Activated T-cell treated with anti-CD3 and anti-CD28 coated beads for 1 hour (primary cell): ENCODE data around the gene GALNTL6.

ENCODE experiments used
- DNase-seq: peaks from one replicate; pipeline ENCODE4 v3.0.0-alpha.2; 2020; ENCODE audit warnings: low read depth

Gene GALNTL6

GRCh38 chr4:172813359-172813923 lies 1000.2 kb downstream of the GALNTL6 start:
- no peak for DNase-seq

DNA sequence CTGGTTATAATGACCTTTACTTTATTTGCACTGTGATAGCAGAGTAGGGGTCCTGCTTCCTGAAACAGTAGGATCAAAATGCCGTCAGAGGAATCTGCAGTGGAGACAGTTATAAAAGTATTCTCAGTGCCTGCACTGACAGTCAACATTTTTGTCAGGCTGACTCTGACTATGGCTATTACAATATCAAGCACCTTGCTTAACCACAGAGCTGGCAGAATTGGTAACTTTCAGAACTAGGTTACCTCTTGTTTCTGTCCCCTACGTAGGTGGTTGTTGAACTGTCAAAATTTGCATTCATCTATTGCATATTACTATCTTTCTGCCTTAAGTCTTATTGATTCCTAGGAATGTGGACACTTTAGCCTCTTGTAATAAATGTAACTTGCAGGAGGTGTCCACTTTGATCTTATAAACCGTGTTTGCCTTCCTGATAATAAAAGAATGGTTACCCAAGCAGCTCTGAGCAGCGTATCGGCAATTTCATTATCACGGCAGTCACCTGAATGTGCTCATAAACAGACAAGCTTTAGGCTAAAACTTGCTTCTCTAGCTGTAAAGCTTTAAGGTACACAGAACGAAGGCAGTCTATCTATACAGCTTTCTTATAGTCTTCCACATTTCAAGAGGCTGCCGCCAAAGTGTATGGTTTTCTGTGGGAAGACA lies 1002.4 kb downstream of the GALNTL6 start:
- no peak for DNase-seq

GRCh38 chr4:172818901-172819300 lies 1005.7 kb downstream of the GALNTL6 start:
- no peak for DNase-seq

DNA sequence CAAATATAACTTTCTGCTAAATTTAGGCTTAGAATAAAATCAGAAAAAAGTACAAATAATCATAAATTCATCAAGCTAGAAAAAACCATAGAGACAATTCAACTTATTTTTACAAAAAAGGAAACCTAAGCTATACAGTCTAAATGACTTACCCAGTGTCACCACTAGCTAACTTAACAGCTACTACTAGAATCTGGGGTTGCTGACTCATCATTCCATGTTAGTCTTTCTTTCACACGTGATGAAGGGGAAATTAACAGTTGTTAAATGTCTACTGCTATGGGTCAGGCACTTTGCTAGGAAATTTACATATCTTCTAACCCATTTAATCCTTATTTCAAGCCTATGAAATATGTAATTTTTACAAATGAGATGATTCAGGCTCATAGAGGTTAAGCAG lies 1006.1 kb downstream of the GALNTL6 start:
- no peak for DNase-seq

DNA sequence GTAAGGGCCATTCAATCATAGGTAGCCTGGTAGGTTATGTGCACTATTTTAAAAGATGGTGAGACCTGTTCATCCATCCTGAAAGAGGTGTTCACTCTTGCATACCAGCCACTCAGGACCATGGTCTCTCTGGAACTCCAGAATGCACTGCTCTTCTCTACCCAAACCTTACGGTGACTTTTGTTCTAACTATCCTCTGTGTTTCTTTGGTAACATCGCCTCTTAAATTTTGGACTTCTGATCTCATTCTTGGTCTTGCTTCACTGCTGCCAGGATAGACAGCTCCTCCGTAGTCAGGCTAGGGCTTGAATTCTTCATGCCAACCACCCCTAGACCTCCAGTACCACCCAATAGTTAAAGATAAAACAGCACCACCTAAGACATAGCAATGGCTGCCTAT lies 1009.1 kb downstream of the GALNTL6 start:
- DNase-seq, result no peak

DNA sequence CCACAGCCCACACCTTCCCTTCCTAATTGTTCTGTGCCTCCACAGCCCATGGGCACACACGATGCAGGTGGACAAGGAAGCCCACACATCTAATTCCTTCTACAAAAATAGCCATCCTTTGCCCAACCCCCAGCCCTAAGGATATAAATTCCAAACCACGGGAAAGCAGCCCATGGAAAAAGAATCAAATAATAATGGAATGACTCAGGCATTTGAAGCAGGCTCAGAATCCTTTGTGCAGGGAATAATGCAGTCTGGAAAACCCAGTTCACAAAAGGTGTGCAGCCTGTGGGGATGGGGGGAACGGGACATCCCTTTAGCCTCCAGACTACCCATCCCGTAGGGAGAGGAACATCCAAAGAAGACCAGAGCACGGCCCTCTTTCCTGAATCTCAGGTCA lies 1013.1 kb downstream of the GALNTL6 start:
- DNase-seq, result no peak

- no peak for DNase-seq
These were observed 1013.7 kb downstream of the GALNTL6 start for GRCh38 chr4:172826861-172827260.

- no peak for DNase-seq
These were observed 1017.1 kb downstream of the GALNTL6 start for GRCh38 chr4:172830295-172830764.

GRCh38 chr4:172836661-172837060 lies 1023.5 kb downstream of the GALNTL6 start:
- DNase-seq, result no peak

- no peak for DNase-seq
These were observed 1024.9 kb downstream of the GALNTL6 start for GRCh38 chr4:172838111-172838510.

GRCh38 chr4:172838943-172839342 lies 1025.7 kb downstream of the GALNTL6 start:
- DNase-seq, result no peak

DNA sequence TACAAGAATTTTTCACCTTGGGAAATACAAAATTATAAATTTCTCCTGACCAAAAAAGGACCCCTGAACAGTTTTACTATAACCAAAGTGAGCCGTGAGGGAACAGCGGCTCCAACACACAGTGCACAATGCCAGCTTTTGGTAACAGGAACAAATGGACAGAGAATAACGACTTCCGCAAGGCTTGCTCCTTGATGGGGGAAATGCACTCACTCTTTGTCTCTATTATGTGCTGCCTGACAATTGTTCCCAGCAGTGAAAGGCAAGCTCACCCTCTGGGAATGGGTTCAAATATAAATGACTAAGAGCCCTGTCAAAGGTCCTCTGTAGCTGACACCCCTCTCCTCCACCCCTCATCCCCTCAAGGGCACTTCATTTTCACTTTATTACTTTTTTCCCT lies 1029.6 kb downstream of the GALNTL6 start:
- no peak for DNase-seq

GRCh38 chr4:172843192-172843591 lies 1030.0 kb downstream of the GALNTL6 start:
- no peak for DNase-seq

GRCh38 chr4:172844556-172844955 lies 1031.4 kb downstream of the GALNTL6 start:
- no peak for DNase-seq

DNA sequence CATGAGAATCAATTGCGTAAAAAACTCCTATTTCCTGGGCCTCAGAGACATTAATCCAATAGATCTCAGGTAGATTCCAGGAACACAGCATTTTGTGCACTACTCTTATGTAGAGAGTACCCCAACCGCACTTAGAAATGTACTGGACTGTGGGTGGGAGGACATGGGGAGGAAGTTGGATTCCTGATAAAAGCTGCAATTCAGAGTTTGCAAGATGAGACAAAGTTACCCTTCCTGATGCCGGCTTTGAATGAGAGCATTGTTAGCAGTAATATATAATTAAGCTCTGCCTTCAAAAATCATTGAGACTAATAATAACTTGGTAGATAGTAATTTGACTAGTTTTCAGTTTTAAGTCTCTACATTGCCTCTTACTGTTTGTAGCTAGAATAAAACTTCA lies 1032.1 kb downstream of the GALNTL6 start:
- DNase-seq, result no peak

GRCh38 chr4:172850838-172851237 lies 1037.6 kb downstream of the GALNTL6 start:
- no peak for DNase-seq

DNA sequence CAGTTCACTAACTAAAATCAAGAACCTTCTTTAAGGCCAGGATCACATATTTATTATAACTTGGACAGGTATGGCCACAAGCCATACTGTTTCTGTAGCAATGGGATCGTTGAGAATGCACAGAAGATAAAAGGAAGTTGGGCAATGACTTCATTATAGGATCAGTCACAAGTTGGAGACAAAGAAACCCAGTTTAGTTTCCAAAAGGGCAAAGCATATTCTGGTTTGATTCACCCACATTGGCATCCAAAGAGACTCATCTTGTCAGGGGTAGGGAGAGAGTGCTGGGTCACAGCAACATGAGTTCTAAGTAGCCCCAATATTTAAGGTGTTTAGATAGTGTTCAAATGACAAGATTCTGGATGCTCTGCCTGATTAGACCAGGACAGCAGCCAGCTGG lies 1038.3 kb downstream of the GALNTL6 start:
- no peak for DNase-seq

DNA sequence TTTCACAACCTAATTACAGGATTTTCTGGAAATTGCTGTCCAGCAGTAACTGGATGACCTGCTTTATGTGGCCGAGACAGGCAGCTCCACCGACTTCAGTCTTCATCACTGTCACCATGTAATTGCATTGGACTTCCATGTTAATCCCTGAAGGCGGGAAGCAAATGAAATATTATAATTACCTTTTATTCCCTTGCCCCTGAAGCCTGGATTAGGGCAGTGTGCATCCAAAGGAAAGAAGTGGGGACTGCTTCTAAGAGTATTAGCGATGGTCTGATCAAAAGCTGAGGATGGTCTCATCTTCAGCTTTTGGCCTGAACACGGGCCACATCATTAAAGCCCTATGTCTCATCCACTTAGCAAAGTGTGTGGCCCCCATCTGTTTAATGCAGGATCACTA lies 1043.8 kb downstream of the GALNTL6 start:
- DNase-seq, result no peak

DNA sequence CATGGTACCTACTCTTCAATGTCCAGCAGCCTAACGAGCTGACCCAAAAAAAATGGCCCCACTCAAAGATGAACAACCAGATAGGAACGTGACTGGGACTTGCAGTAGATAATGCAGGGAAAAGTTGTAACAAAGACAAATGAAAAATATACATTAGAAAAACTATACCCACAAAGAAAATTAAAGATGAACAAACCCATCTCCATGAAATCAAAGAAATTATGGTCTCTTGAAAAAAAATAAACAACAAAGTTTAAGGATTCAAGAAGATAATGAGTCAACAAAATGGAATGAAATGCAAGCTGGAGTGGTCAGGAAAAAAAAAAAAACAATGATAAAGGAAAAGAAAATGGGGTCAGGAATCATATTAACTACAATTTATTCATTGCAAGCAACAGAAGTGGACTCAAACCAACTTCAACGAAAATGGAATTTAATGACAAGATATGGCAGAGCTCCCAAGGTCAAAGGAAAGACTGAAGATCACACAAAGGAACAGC lies 1045.6 kb downstream of the GALNTL6 start:
- no peak for DNase-seq

DNA sequence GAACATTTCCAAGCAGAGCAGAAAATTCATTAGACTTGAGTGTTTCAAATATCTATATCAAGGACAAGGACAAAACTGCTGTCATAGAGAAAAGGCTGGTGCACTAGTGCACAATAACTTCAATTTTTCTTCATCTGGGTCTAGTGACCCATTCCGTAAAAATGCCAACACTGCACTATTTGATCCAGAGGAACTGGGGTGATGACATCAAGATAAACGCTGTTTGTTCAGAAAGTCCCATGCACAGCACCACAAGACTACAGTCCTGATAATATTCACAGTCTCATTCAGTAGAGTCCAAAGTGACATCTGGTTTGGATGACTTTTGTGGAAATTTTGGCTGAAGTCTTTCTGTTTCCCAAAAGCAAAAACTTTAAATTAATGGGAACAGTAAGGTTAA lies 1051.9 kb downstream of the GALNTL6 start:
- DNase-seq, result no peak

GRCh38 chr4:172865531-172866127 lies 1052.4 kb downstream of the GALNTL6 start:
- DNase-seq, result no peak

DNA sequence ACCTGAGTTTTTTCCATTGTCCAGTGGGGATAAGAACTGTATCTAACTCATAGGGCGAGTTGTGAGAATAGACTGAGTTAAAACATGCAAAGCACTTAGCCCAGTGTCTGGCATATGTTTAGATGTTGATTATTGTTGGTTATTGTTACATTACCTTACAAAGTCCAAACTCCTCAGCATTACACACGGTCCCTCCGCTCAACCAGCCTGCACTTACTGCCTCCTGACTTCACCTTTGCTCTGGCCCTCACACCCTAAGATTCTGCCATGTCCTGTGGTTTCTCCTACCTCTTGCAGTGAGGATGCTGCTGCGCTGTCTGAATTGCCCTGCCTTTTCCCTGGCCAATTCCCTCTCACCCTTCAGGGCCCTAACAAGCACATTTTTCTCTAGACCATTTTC lies 1053.2 kb downstream of the GALNTL6 start:
- DNase-seq, result no peak

- no peak for DNase-seq
These were observed 1054.6 kb downstream of the GALNTL6 start for GRCh38 chr4:172867835-172868234.

DNA sequence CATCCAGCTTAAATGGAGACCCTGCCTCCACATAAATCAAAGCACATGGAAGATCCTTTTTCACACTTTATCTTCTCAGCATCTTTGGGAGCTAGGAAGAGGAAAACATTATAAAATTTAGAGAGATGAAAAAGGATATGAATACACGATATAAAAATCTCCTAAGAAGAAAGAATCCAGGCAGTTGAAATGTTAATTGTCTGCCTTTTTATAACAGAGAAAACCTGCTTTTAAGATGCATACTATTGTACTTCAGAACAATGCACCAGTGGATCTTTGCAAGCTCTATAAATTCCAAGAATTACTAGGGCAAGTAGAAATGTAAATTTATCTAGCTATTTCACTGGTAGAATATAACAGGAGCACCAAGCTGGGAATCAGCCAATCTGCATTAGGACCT lies 1055.1 kb downstream of the GALNTL6 start:
- no peak for DNase-seq
